DOHH2 (cell line): Measurements from ENCODE around the gene IGSF6.

ENCODE experiments used
- H3F3A ChIP-seq: fragments of 200-600 bp; sonication (generic), shearing (Covaris generic); 2 replicates; pipeline ENCODE4 v1.6.0; 2016; ENCODE audit warnings: antibody characterized with exemption, mild to moderate bottlenecking; ENCODE audit not compliant: control insufficient read depth, insufficient read depth
- H3K27ac ChIP-seq: fragments of 200-600 bp; sonication (generic); 2 replicates; pipeline ENCODE4 v1.5.1; 2014; ENCODE audit warnings: low read depth, mild to moderate bottlenecking, low read length, moderate library complexity
- H3K27me3 ChIP-seq: fragments of 200-600 bp; sonication (generic); 2 replicates; pipeline ENCODE4 v1.6.1; 2014; ENCODE audit warnings: mild to moderate bottlenecking, low read length, mixed read lengths; ENCODE audit not compliant: control insufficient read depth
- H3K36me3 ChIP-seq: fragments of 200-600 bp; sonication (generic); 2 replicates; pipeline ENCODE4 v1.6.1; 2014; ENCODE audit warnings: mild to moderate bottlenecking, low read length, moderate library complexity, mixed read lengths; ENCODE audit not compliant: control insufficient read depth
- H3K4me1 ChIP-seq: fragments of 200-600 bp; sonication (generic); 2 replicates; pipeline ENCODE4 v1.6.1; 2014; ENCODE audit warnings: mild to moderate bottlenecking, low read length, mixed read lengths; ENCODE audit not compliant: control insufficient read depth
- H3K4me2 ChIP-seq: fragments of 200-600 bp; sonication (generic); 2 replicates; pipeline ENCODE4 v1.6.0; 2014; ENCODE audit warnings: mild to moderate bottlenecking, low read length, moderate library complexity
- H3K4me3 ChIP-seq: fragments of 200-600 bp; sonication (generic); 2 replicates; pipeline ENCODE4 v1.5.1; 2014; ENCODE audit warnings: mild to moderate bottlenecking, low read length, mixed read lengths
- H3K79me2 ChIP-seq: fragments of 200-600 bp; sonication (generic); 2 replicates; pipeline ENCODE4 v1.6.1; 2014; ENCODE audit warnings: mild to moderate bottlenecking, low read length, mixed read lengths; ENCODE audit not compliant: control insufficient read depth
- H3K9me2 ChIP-seq: fragments of 200-600 bp; sonication (generic); replicated peaks from 2 replicates; pipeline ENCODE4 v1.6.1; 2014; ENCODE audit warnings: mild to moderate bottlenecking, low read length, mixed read lengths; ENCODE audit not compliant: control insufficient read depth
- H3K9me3 ChIP-seq: fragments of 200-600 bp; sonication (generic); 2 replicates; pipeline ENCODE4 v1.6.1; 2014; ENCODE audit warnings: antibody characterized with exemption, low read length, mixed read lengths; ENCODE audit not compliant: control insufficient read depth, insufficient read depth
- H4K20me1 ChIP-seq: fragments of 200-600 bp; sonication (generic); 2 replicates; pipeline ENCODE4 v1.6.0; 2014; ENCODE audit warnings: low read depth, mild to moderate bottlenecking, antibody characterized with exemption, low read length, moderate library complexity; ENCODE audit not compliant: control insufficient read depth, insufficient read depth
- EZH2phosphoT487 ChIP-seq: fragments of 200-600 bp; sonication (generic); IDR thresholded peaks from 2 replicates; pipeline ENCODE4 v1.6.1; 2017; ENCODE audit warnings: borderline replicate concordance, mild to moderate bottlenecking, antibody characterized with exemption, low read length, moderate library complexity, mixed read lengths
- TF ChIP-seq, protein P1 (sequence below): fragments of 200-600 bp; sonication (generic); IDR thresholded peaks from one replicate; pipeline ENCODE4 v1.5.1; 2014; ENCODE audit warnings: antibody characterized with exemption, mild to moderate bottlenecking, low read depth, low read length; ENCODE audit not compliant: poor library complexity, severe bottlenecking

The IGSF6 gene

GRCh38 chr16:21590796-21591195, 61.6 kb downstream of the IGSF6 start:
- no peaks in the 10 kb centered on the region for H3K36me3 ChIP-seq
- no peak overlapping the region for H3K4me3 ChIP-seq
- no peaks in the 10 kb centered on the region for H3K9me2 ChIP-seq
- TF ChIP-seq, protein P1, sequence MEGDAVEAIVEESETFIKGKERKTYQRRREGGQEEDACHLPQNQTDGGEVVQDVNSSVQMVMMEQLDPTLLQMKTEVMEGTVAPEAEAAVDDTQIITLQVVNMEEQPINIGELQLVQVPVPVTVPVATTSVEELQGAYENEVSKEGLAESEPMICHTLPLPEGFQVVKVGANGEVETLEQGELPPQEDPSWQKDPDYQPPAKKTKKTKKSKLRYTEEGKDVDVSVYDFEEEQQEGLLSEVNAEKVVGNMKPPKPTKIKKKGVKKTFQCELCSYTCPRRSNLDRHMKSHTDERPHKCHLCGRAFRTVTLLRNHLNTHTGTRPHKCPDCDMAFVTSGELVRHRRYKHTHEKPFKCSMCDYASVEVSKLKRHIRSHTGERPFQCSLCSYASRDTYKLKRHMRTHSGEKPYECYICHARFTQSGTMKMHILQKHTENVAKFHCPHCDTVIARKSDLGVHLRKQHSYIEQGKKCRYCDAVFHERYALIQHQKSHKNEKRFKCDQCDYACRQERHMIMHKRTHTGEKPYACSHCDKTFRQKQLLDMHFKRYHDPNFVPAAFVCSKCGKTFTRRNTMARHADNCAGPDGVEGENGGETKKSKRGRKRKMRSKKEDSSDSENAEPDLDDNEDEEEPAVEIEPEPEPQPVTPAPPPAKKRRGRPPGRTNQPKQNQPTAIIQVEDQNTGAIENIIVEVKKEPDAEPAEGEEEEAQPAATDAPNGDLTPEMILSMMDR = no peak
- TF ChIP-seq EZH2phosphoT487 = no peak
- no peaks in the 10 kb centered on the region for H4K20me1 ChIP-seq
- H3K27ac ChIP-seq = no peak overlapping the region
- peaks cover 19% of the 10 kb centered on the region for H3K4me1 ChIP-seq
- no peaks in the 10 kb centered on the region for H3K79me2 ChIP-seq
- no peaks in the 10 kb centered on the region for H3K27me3 ChIP-seq
- no peaks in the 10 kb centered on the region for H3K9me3 ChIP-seq
- peaks cover 3% of the 10 kb centered on the region; the same call in 1 of the 2 replicates for H3F3A ChIP-seq
- peak overlapping the region; percentile 49; the same call in 1 of the 2 replicates for H3K4me2 ChIP-seq

DNA sequence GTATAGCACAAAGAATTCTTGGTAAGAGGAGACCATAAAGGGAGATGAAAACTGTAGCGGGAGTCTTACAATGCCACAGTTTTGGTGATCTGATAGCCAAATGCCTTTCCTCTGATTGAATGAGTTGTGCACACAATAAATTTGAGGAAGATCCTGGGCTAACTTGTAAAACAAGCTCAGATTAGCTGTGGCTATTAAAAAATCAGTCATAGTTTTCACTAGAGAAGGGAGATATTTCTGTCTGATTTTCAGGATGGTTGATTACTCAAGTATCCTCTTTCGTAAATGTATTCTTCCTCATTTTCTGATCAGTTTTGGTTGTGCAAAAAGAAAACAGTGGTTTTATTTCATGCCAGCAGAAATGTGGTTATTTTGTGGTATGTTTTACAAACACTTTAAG, 62.1 kb downstream of the IGSF6 start:
- no peaks in the 10 kb centered on the region for H3K79me2 ChIP-seq
- no peaks in the 10 kb centered on the region for H4K20me1 ChIP-seq
- H3K4me2 ChIP-seq = peak overlapping the region; percentile 49
- H3K27me3 ChIP-seq = no peaks in the 10 kb centered on the region
- no peak overlapping the region for H3K27ac ChIP-seq
- H3F3A ChIP-seq = peaks cover 3% of the 10 kb centered on the region; the same call in 1 of the 2 replicates
- H3K9me3 ChIP-seq = no peaks in the 10 kb centered on the region
- peaks cover 19% of the 10 kb centered on the region for H3K4me1 ChIP-seq
- TF ChIP-seq, protein P1 = no peak
- no peak for TF ChIP-seq EZH2phosphoT487
- peak overlapping the region; percentile 7; the same call in 1 of the 2 replicates for H3K4me3 ChIP-seq
- no peaks in the 10 kb centered on the region for H3K36me3 ChIP-seq
- H3K9me2 ChIP-seq = no peaks in the 10 kb centered on the region

DNA sequence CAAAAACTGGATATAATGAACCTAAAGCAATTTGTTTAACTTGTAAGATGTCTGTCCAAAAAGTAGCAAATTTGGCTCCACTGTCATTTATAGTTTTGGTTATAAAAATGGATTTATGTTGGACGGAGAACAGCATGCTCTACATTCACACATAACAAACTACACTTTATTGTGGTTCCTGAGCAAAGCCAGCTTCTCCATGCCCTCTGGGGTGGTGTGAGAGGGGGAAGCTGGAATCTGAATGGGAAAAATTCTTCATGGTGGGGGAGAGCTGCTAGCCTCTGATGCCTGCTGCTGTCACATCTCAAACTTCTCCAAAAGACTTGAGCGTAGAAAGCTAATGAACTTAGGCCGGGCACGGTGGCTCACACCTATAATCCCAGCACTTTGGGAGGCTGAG, 62.9 kb downstream of the IGSF6 start:
- TF ChIP-seq, protein P1 = no peak
- TF ChIP-seq EZH2phosphoT487 = no peak
- H3K27ac ChIP-seq = no peak overlapping the region
- H3K4me2 ChIP-seq = peak overlapping the region; percentile 49; the same call in 1 of the 2 replicates

More for the DNA sequence above, 62.9 kb downstream of the IGSF6 start:
- peaks cover 19% of the 10 kb centered on the region for H3K4me1 ChIP-seq
- H3K36me3 ChIP-seq = no peaks in the 10 kb centered on the region
- H3K9me3 ChIP-seq = no peaks in the 10 kb centered on the region
- no peaks in the 10 kb centered on the region for H4K20me1 ChIP-seq
- no peaks in the 10 kb centered on the region for H3K9me2 ChIP-seq
- H3F3A ChIP-seq = peaks cover 3% of the 10 kb centered on the region; the same call in 1 of the 2 replicates
- no peak overlapping the region for H3K4me3 ChIP-seq
- no peaks in the 10 kb centered on the region for H3K79me2 ChIP-seq
- H3K27me3 ChIP-seq = no peaks in the 10 kb centered on the region
